ENCODE results near the gene GPR78. TPM values are rescaled to one million over a fixed set of nuclear protein-coding genes. Genes with fewer than 3 reads are reported as not detected.

GPR78 gene, protein sequence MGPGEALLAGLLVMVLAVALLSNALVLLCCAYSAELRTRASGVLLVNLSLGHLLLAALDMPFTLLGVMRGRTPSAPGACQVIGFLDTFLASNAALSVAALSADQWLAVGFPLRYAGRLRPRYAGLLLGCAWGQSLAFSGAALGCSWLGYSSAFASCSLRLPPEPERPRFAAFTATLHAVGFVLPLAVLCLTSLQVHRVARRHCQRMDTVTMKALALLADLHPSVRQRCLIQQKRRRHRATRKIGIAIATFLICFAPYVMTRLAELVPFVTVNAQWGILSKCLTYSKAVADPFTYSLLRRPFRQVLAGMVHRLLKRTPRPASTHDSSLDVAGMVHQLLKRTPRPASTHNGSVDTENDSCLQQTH
- polyA plus RNA-seq (2012; ENCODE audit: insufficient read length, low read depth), result 0.72 TPM

DNA sequence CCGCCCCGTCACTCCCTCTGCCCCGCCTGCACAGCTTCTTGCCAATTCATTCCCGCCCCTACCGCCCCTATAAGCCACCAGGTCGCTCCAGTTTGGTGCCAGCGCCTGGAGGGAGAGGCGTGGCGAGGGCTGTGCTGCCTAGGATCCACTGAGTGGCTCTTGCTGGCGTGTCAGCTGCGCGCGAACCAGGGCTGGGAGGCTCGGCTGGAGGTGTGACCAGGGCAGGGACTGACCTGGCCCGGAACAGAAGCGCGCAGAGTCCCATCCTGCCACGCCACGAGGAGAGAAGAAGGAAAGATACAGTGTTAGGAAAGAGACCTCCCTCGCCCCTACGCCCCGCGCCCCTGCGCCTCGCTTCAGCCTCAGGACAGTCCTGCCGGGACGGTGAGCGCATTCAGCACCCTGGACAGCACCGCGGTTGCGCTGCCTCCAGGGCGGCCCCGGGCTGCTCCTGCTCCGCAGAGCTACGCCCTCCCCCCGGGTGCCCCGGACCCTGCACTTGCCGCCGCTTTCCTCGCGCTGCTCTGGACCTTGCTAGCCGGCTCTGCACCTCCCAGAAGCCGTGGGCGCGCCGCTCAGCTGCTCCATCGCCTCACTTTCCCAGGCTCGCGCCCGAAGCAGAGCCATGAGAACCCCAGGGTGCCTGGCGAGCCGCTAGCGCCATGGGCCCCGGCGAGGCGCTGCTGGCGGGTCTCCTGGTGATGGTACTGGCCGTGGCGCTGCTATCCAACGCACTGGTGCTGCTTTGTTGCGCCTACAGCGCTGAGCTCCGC lies at the start of gene GPR78:
Gene GPR78 (plus strand): TSS at position 72 of the 773 bp plus-strand sequence. CDS start 591 bp downstream, at position 663.
- TF ChIP-seq FOXP2 (optimal IDR thresholded peaks at IDR 0.05; ENCODE audit: borderline replicate concordance, extremely low read depth, extremely low read length, insufficient read depth) (no peak), TAF1 (IDR thresholded peaks at IDR 0.05; ENCODE audit: borderline replicate concordance, insufficient read depth, low read length) (no peak), POLR2AphosphoS5 (IDR thresholded peaks at IDR 0.05; ENCODE audit: low read depth, low read length) (no peak), SIN3A (IDR thresholded peaks at IDR 0.05; ENCODE audit: borderline replicate concordance, insufficient read depth, low read length) (peak; percentile 48; the same call in 1 of the 2 replicates), REST (IDR thresholded peaks at IDR 0.05; ENCODE audit: insufficient read depth in 1 of 2, low read depth in 2 of 2, low read length in 2 of 2) (peak; percentile 96 to 98)

- no peak for TF ChIP-seq SIN3A (IDR thresholded peaks at IDR 0.05; ENCODE audit: borderline replicate concordance, insufficient read depth, low read length)
- no peak for TF ChIP-seq TAF1 (IDR thresholded peaks at IDR 0.05; ENCODE audit: borderline replicate concordance, insufficient read depth, low read length)
- TF ChIP-seq FOXP2 (optimal IDR thresholded peaks at IDR 0.05; ENCODE audit: borderline replicate concordance, extremely low read depth, extremely low read length, insufficient read depth), result no peak
- TF ChIP-seq POLR2AphosphoS5 (IDR thresholded peaks at IDR 0.05; ENCODE audit: low read depth, low read length), result no peak
- TF ChIP-seq REST (IDR thresholded peaks at IDR 0.05; ENCODE audit: insufficient read depth in 1 of 2, low read depth in 2 of 2, low read length in 2 of 2), result no peak
Measured at GRCh38 chr4:8532245-8532781, 47.9 kb upstream of the GPR78 start.

- TF ChIP-seq FOXP2 (optimal IDR thresholded peaks at IDR 0.05; ENCODE audit: borderline replicate concordance, extremely low read depth, extremely low read length, insufficient read depth) (no peak), TAF1 (IDR thresholded peaks at IDR 0.05; ENCODE audit: borderline replicate concordance, insufficient read depth, low read length) (no peak), POLR2AphosphoS5 (IDR thresholded peaks at IDR 0.05; ENCODE audit: low read depth, low read length) (no peak), SIN3A (IDR thresholded peaks at IDR 0.05; ENCODE audit: borderline replicate concordance, insufficient read depth, low read length) (no peak), REST (IDR thresholded peaks at IDR 0.05; ENCODE audit: insufficient read depth in 1 of 2, low read depth in 2 of 2, low read length in 2 of 2) (no peak)
Measured at GRCh38 chr4:8533274-8533865, 46.8 kb upstream of the GPR78 start.

DNA sequence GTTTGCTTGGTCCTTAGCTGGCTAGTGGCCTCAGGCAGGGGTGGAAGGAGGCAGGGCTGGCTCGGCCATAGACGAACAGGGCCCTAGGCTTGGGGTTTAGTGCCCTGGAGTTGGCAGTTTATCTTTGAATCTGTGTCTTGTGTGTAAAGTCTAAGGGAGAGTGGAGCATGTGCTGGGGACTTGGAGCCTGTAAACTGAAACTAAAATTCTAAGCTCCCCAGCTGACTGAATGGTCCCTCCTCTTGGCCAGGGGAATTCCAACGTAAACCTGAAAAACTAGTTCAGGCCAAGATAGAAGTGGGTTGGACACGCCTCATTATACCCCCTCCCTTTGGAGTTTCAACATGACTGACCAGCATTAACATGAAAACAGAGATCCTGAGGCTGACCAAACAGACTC lies 46.1 kb upstream of the GPR78 start:
- no peak for TF ChIP-seq FOXP2 (optimal IDR thresholded peaks at IDR 0.05; ENCODE audit: borderline replicate concordance, extremely low read depth, extremely low read length, insufficient read depth)
- no peak for TF ChIP-seq TAF1 (IDR thresholded peaks at IDR 0.05; ENCODE audit: borderline replicate concordance, insufficient read depth, low read length)
- no peak for TF ChIP-seq REST (IDR thresholded peaks at IDR 0.05; ENCODE audit: insufficient read depth in 1 of 2, low read depth in 2 of 2, low read length in 2 of 2)

Data from PFSK-1 (cell line).